Measurements from ENCODE around the gene CENPF. TPM values are rescaled to one million over a fixed set of nuclear protein-coding genes. Genes with fewer than 3 reads are reported as not detected.

Gene CENPF
- total and polyA plus RNA-seq, 2 experiments from 2014 or later, result 123 to 376 TPM

GRCh38 chr1:214586621-214587020, 16.4 kb upstream of the CENPF start (continued):
- TF ChIP-seq ZNF462 (CRISPR knock-in tag; IDR thresholded peaks at IDR 0.05), result no peak
- TF ChIP-seq CTCF (conservative IDR thresholded peaks at IDR 0.05; ENCODE audit: low read depth in 2 of 2), result no peak

GRCh38 chr1:214587165-214587564, 15.8 kb upstream of the CENPF start:
- Mint-ChIP-seq H3K9me3 (no peaks in the 10 kb centered on the region), H3K27ac (no peak overlapping the region), H3K36me3 (ENCODE audit: low read depth) (no peaks in the 10 kb centered on the region), H3K4me1 (peaks cover 10% of the 10 kb centered on the region; the same call in 2 of the 3 replicates), H3K27me3 (ENCODE audit: insufficient read depth, low read depth, poor library complexity) (no peaks in the 10 kb centered on the region), H3K4me3 (no peak overlapping the region)
- ATAC-seq (no peak), DNase-seq (ENCODE audit: low spot score) (no peak)
- Histone ChIP-seq H3K4me3 (no peak overlapping the region), H3K4me1 (ENCODE audit: insufficient read depth) (0 out of 2 replicates have a peak, but pooled peaks cover under 1% of the 10 kb centered on the region), H3F3A (replicated peaks; ENCODE audit: low read depth) (no peaks in the 10 kb centered on the region), H3K27me3 (ENCODE audit: insufficient read depth) (no peaks in the 10 kb centered on the region), H4K20me1 (replicated peaks; ENCODE audit: insufficient read depth) (no peaks in the 10 kb centered on the region), H3K9me2 (ENCODE audit: insufficient read depth) (no peaks in the 10 kb centered on the region), H3K36me3 (ENCODE audit: insufficient read depth) (no peaks in the 10 kb centered on the region), H3K27ac (ENCODE audit: low read depth) (no peak overlapping the region), H3K79me2 (replicated peaks; ENCODE audit: insufficient read depth) (no peaks in the 10 kb centered on the region), H3K4me2 (no peak overlapping the region), H2AFZ (no peak overlapping the region)
- TF ChIP-seq EZH2 (IDR thresholded peaks at IDR 0.05; ENCODE audit: low read depth, unreplicated experiment) (no peak), ETS1 (IDR thresholded peaks at IDR 0.05) (no peak), ZNF114 (CRISPR knock-in tag; IDR thresholded peaks at IDR 0.05) (no peak), CTCF (conservative IDR thresholded peaks at IDR 0.05; ENCODE audit: low read depth in 2 of 2) (no peak), JUNB (IDR thresholded peaks at IDR 0.05; ENCODE audit: unreplicated experiment) (no peak), CREB1 (CRISPR knock-in tag; IDR thresholded peaks at IDR 0.05; ENCODE audit: low read depth) (no peak)

Measured in GM23338 (cell line).